ENCODE measurements around the gene MIB1. TPM values are rescaled to one million over a fixed set of nuclear protein-coding genes. Genes with fewer than 3 reads are reported as not detected.

Gene MIB1
- total RNA-seq, 2 donors from 2014 or later, result 30.0 to 34.7 TPM

DNA sequence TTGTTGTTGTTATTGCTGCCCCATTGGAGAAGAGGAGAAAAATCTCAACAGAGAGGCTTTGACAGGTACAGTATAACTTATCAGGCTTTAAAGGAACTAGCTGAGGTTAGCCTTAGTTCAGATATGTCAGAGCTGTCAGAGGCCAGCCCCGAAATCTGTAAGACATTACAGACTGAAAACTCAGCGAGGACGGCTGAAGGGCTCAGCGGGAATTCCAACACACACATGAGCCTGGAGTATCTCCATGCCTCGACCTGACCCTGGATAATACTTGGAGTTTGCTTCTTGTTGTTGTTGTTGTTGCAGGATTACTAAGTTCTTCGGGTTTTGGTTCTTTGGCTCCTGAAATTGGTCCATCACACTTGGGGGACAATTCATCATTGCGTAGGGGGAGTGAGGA, 166.9 kb downstream of the MIB1 start:
- 93% methylated on average over 7 of the region's 7 CpGs for WGBS
- H3K9me3 ChIP-seq, result no peaks in the 10 kb centered on the region
- H3K4me1 ChIP-seq (replicated peaks), result no peaks in the 10 kb centered on the region
- no peaks in the 10 kb centered on the region for H3K27me3 ChIP-seq (replicated peaks; ENCODE audit: insufficient read depth)
- no peak for DNase-seq (ENCODE audit: low spot score)
- no peaks in the 10 kb centered on the region for H3K36me3 ChIP-seq
- H3K27ac ChIP-seq, result no peak overlapping the region
- no peak overlapping the region for H3K4me3 ChIP-seq
- intact Hi-C loops (cut with DNase I), result no loop called here
- TF ChIP-seq POLR2A (IDR thresholded peaks at IDR 0.05) (no peak), POLR2AphosphoS5 (IDR thresholded peaks at IDR 0.05) (no peak)
- TF ChIP-seq, protein P1, sequence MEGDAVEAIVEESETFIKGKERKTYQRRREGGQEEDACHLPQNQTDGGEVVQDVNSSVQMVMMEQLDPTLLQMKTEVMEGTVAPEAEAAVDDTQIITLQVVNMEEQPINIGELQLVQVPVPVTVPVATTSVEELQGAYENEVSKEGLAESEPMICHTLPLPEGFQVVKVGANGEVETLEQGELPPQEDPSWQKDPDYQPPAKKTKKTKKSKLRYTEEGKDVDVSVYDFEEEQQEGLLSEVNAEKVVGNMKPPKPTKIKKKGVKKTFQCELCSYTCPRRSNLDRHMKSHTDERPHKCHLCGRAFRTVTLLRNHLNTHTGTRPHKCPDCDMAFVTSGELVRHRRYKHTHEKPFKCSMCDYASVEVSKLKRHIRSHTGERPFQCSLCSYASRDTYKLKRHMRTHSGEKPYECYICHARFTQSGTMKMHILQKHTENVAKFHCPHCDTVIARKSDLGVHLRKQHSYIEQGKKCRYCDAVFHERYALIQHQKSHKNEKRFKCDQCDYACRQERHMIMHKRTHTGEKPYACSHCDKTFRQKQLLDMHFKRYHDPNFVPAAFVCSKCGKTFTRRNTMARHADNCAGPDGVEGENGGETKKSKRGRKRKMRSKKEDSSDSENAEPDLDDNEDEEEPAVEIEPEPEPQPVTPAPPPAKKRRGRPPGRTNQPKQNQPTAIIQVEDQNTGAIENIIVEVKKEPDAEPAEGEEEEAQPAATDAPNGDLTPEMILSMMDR (IDR thresholded peaks at IDR 0.05), result no peak

DNA sequence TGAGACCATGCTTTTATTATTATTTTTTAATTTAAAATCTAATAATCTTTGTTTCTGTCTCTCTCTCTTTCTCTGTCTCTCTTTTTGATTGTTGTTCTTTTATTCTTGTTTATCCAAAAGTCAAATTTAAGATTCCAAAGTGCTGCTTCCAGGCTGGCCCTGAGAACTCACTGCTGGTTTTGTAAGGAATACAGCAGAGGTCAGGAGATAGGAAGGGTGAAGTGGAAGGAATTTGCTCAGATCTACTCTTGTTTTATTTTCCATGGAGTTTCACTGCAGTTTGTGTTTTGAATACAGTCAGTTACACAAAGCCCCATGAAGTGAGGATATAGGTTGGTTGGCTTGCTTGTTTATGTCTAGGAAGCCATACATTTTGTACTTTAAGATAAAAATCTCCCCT, 168.1 kb downstream of the MIB1 start:
- intact Hi-C loops (cut with DNase I), result no loop called here
- no peak for DNase-seq (ENCODE audit: low spot score)
- H3K27ac ChIP-seq, result no peak overlapping the region
- TF ChIP-seq POLR2AphosphoS5 (IDR thresholded peaks at IDR 0.05), result no peak
- TF ChIP-seq, protein P1 (IDR thresholded peaks at IDR 0.05), result no peak
- no peak for TF ChIP-seq POLR2A (IDR thresholded peaks at IDR 0.05)
- no peaks in the 10 kb centered on the region for H3K9me3 ChIP-seq
- H3K36me3 ChIP-seq, result no peaks in the 10 kb centered on the region
- no peaks in the 10 kb centered on the region for H3K27me3 ChIP-seq (replicated peaks; ENCODE audit: insufficient read depth)
- H3K4me3 ChIP-seq, result no peak overlapping the region
- H3K4me1 ChIP-seq (replicated peaks), result no peaks in the 10 kb centered on the region

DNA sequence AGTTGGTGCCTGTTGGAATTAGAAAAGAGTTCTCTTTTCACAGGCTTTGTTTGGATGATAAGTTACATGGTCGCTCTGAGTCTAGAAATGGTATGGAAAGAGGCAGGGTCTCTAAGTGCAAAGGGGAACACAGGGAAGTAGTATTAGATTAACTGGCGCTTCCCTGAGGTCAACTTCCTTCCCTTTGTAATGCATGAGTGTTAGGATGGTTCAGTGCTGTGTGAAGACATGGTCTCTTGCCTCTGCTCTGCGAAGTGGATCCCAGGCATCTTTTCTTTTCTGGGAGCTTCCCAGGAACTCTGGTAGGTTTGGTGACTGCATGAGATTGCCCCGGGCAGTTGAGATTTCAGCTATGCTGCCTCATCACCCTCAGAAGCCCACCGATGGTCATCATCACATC, 170.3 kb downstream of the MIB1 start:
- no peak for TF ChIP-seq POLR2A (IDR thresholded peaks at IDR 0.05)
- no peak for TF ChIP-seq POLR2AphosphoS5 (IDR thresholded peaks at IDR 0.05)
- TF ChIP-seq, protein P1 (IDR thresholded peaks at IDR 0.05), result no peak
- no peak overlapping the region for H3K4me3 ChIP-seq
- WGBS, result 93% methylated on average over 5 of the region's 5 CpGs
- no peaks in the 10 kb centered on the region for H3K27me3 ChIP-seq (replicated peaks; ENCODE audit: insufficient read depth)
- no peaks in the 10 kb centered on the region for H3K9me3 ChIP-seq
- no peak for DNase-seq (ENCODE audit: low spot score)
- H3K4me1 ChIP-seq (replicated peaks), result no peaks in the 10 kb centered on the region
- no peak overlapping the region for H3K27ac ChIP-seq
- intact Hi-C loops (cut with DNase I), result no loop called here
- H3K36me3 ChIP-seq, result no peaks in the 10 kb centered on the region

DNA sequence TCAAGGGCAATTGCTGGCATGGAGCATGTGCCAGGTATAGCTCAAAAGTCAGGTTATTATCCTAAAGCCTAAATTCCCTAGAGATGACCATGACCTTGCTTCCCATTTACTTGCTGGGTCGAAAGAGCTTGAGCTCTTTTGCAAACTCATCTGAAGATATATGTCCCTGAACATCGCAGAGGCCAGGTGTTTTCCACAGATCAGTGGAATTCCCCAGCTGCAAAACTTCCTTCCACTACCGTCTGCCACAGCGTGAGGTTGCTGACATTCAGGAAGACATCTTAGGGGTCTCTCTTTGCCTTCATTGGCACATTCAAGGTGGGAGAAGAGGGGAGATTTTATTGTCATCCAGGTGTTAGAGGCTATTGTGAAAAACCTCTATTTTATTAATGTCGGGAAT, 171.0 kb downstream of the MIB1 start:
- no peaks in the 10 kb centered on the region for H3K36me3 ChIP-seq
- no peak for TF ChIP-seq POLR2AphosphoS5 (IDR thresholded peaks at IDR 0.05)
- TF ChIP-seq POLR2A (IDR thresholded peaks at IDR 0.05), result no peak
- TF ChIP-seq, protein P1 (IDR thresholded peaks at IDR 0.05), result no peak
- WGBS, result 61% methylated on average over 5 of the region's 5 CpGs
- no peak for DNase-seq (ENCODE audit: low spot score)
- H3K9me3 ChIP-seq, result no peaks in the 10 kb centered on the region
- H3K27ac ChIP-seq, result no peak overlapping the region
- intact Hi-C loops (cut with DNase I), result no loop called here
- no peak overlapping the region for H3K4me3 ChIP-seq
- no peaks in the 10 kb centered on the region for H3K4me1 ChIP-seq (replicated peaks)
- H3K27me3 ChIP-seq (replicated peaks; ENCODE audit: insufficient read depth), result no peaks in the 10 kb centered on the region

DNA sequence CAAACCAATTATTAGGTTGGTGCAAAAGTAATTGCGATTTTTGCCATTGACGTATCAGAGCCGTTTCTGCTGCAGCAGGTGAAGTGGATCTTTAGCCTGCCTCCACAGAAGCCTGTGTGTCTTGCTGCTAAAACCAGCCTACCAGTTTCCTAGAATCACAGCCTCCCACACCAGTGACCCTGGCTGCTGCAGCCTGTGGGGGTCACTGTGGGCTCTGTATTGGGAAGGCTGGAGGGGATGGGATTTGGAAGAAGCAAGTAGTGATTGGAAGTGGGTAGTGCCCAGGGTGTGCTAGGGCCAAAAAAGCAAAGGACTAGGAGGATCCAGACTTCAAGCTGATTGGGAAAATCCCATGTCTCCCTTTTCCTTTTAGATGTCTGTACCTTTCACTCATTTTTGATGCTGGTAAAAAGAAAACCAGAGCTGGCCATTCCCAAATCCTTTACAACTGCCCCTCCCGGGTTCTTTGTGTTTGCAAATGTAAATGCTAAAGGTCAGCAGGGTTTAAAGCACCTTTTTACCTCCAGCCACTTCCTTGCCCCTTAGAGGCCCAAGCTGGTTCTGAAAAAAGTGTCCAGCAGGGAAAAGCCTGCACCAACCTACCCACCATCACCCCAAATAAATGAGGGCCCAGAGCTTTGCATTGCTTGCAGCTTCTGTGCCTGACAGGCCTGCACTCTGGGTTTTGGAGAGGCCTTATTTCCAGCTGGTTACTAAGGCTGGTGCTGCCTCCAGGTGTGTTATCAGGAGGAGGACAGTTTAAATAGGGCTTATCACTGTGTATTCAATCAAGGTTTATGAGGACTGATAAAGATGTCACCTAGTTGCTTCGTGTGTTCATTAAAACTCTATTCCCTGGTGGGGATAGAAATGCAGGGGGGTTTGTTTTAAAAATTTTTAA, 172.0 kb downstream of the MIB1 start:
- Histone ChIP-seq H3K4me1 (replicated peaks) (no peaks in the 10 kb centered on the region), H3K36me3 (no peaks in the 10 kb centered on the region), H3K27me3 (replicated peaks; ENCODE audit: insufficient read depth) (no peaks in the 10 kb centered on the region), H3K4me3 (no peak overlapping the region), H3K27ac (no peak overlapping the region), H3K9me3 (no peaks in the 10 kb centered on the region)
- TF ChIP-seq POLR2A (IDR thresholded peaks at IDR 0.05), result no peak
- TF ChIP-seq, protein P1 (IDR thresholded peaks at IDR 0.05), result no peak
- TF ChIP-seq POLR2AphosphoS5 (IDR thresholded peaks at IDR 0.05), result no peak
- WGBS, result 83% methylated on average over 5 of the region's 5 CpGs
- DNase-seq (ENCODE audit: low spot score), result no peak
- intact Hi-C loops (cut with DNase I), result no loop called here
